Anterior cingulate cortex (tissue), 58 donors: Measurements from ENCODE around the gene VMAC.
A peak's percentile ranks its signal among the peaks of the same experiment; 100 is the strongest.

Source experiments
- DNase-seq, 58 donors: peaks; one replicate each; lab custom pipeline; 2025; lab: John Stamatoyannopoulos, UW

Gene VMAC

DNA sequence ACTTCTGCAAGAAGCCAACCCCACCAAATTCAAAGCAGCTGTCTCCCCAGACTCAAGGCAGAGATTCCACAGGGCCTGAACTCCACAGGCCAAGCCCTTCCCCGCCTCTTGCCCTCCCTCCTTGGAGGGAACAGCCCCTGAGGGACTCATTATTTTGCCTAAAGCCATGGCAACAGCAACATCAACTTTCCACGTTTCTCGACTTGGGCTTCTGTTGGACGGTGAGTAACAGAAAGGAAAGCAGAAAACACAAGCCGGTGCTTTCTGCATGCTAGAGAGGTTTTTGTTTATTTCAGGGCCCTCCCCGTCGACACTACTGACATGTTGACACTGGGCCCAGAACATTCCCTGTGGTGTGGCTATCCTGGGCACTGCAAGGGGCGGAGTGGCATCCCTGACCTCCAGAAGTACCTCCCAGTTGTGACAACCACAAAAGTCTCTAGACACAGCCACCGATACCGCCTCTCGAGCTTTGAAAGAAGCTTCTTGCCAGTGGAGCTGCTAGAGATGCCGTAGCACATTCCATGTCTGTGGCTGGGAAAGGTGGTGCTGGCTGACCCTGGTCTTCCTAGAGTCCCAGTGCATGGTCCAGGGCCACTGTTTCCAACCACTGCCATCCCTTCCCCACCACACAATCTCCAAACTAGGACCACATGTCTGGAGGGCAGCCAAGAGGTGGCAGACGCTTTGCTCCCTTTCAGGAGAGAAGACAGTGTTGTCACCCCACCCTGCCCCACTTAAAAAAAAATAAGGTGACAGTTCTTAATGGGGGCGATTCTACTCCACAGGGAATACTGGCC lies 22.2 kb downstream of the VMAC start:
- peak in 6 of 58 donors; percentile 6 to 57 (median 32) for DNase-seq

DNA sequence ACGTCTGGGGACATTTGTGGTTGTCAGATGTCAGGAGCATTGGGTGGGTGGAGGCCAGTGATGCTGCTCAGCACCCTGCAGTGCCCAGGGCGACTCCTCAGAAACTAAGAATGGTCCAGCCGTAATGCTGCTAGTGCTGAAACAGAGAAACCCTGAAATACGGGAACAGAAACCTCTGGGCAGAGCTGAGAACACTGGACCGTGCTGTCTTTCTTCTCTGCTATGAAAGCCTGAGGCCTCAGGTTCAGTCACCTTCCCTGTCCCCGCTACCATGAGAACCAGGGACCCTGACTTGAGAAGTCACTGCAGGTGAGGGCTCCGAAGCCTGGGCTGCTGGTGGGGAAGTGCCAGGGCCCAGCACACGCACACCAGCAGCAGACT lies 22.8 kb downstream of the VMAC start:
- no peak for DNase-seq

GRCh38 chr19:5929179-5929578 lies 24.5 kb downstream of the VMAC start:
- no peak for DNase-seq

- DNase-seq, result no peak
These were observed 25.0 kb downstream of the VMAC start for GRCh38 chr19:5929625-5930024.

- DNase-seq, result no peak
These were observed 26.6 kb downstream of the VMAC start for GRCh38 chr19:5931251-5931650.

DNA sequence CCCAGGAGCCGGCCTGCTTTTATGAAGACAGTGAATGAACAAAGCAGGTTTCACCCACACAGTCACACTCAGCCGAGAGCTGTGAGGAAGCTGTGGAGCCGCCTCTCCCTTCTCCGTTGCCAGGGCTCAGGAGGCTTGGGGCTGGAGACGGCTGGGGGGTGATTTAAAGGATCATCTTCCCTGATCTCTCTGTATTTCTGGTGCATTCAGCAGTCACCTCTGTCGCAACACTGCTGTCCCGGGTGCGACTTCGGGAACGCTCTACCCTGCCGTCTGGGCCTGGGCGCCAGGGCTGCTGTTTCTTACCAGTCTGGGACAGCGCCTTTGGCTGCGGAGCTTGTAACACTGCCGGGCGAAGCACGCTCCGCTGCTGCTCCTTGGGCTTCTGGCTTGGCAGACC lies 27.5 kb downstream of the VMAC start:
- DNase-seq, result peak in 31 of 58 donors; percentile 13 to 78 (median 49)

DNA sequence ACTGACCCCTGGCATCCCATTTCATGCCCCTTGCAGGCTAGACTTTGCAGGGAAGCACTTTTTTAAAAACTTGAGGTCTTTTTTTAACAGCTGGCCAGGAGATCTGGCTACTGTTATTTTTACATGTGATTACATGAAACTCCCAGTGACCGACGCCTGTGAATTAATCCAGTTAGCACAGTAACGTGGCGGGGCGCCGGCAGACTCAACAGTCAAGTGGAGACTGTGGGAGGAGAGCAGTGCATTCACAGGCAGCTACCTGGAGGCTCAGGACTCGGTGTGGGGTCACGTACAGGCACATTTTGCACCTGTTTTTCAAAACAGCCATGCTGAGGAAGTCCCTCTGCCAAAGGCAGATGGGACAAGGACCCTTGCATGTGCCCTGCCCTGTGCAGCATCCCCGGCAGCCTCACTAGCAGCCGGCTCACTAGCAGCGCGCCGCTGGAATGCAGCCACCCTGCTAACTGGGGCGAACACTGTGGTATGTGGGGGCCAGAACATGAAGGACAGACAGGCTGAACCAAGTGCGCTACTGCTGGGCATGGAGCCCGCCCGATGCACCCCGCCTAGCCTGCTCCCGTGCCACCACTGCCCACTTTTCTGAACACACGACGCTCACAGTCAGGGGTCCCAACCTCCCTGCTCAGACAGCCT lies 28.1 kb downstream of the VMAC start:
- DNase-seq, result peak in 24 of 58 donors; percentile 7 to 65 (median 35)

GRCh38 chr19:5933391-5934068 lies 28.9 kb downstream of the VMAC start:
- no peak for DNase-seq

- no peak for DNase-seq
These were observed 29.4 kb downstream of the VMAC start for GRCh38 chr19:5934069-5934401.

DNA sequence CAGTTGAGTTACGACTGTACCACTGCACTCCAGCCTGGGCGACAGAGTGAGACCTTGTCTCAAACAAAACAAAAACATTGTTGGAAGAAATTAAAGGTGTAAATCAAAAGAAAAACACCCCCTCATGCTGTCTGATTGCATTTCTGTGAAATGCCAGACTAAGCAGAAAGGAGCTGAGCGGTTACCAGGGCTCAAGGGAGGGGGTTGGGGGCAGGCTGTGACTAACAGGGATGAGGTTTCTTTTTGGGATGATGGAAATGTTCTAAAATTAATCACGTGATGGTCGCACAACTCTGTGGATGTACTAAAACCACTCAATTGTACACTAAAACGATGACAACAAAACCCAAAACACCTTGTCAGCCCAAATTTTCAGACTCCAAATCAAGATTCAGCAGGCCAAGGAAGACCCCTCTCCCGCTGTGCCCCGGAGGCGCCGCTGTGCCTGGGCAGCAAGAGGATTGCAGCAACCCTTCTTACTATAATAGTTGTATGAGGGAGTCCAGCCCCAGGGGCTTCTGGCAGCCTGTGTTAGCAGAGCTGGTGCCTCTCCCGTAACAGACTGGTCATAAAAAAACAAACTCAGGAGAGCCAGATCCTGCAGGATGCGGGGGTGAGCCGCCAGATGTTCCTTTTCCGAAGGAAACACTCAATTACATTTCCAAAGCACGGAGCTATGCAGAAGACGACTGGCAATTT lies 30.3 kb downstream of the VMAC start:
- DNase-seq, result peak in 3 of 58 donors; percentile 12 to 27 (median 15)

DNA sequence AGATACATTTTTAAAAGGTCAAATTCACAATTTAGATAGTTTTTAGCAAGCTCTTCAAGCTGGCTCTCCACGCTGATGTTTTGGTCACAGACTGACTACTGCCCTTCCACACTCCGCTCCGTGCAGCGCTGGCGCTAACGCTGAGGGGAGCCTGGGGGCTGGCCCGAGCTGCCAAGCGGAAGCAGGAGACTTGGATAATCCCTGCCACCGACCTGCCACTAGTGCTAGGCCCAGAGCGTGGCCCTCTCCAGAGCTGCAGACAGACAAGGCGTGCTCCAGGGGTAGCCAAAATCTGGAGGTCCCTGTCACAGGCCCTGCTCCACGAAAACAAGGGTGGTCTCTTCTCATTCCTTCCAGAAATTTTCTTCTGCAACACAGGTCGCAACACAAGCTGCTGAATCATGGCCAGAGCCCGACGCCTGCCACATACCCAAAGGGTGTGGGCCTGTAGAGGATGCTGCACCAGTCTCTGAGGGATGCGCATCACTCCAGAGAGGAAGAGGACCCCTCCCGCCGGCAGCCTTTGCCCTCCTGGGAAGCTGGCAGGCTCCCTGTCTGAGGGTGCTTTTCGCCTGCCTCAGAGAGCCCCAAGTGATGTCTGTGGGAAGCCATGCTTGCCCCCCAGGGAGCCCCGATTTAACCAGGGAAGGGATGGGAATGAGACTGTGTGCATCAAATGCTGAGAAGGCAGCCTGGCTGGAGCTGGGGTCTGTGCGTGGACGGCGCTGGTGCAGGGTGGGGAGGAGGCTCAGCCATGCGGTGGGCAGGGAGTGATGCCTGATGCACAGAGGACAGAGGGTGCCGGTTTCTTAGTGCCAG lies 31.0 kb downstream of the VMAC start:
- peak in 1 of 58 donors; percentile 56 for DNase-seq

GRCh38 chr19:5936292-5936592 lies 31.6 kb downstream of the VMAC start:
- DNase-seq, result no peak

DNA sequence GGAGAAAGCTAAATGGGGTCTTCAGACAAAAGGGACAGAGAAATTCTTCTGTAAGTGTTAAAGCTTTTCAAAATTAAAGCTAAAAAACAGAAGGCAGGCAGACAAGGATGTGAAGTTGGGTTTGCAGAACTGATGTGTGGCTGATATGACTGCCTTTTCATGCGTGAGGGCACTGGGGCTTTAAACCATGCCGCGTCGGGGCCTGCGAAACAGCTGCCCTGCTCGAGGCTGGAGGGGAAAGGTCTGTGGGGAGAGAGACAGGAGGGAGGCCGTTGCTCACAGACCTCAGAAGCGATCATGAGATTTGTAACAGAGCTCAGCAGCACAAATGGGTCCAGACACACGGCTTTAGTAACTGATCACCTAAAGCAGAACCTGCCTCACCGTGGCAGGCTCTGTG lies 32.9 kb downstream of the VMAC start:
- no peak for DNase-seq

- DNase-seq, result no peak
These were observed 35.9 kb downstream of the VMAC start for GRCh38 chr19:5940260-5941208.

- no peak for DNase-seq
These were observed 37.0 kb downstream of the VMAC start for GRCh38 chr19:5941673-5942072.

DNA sequence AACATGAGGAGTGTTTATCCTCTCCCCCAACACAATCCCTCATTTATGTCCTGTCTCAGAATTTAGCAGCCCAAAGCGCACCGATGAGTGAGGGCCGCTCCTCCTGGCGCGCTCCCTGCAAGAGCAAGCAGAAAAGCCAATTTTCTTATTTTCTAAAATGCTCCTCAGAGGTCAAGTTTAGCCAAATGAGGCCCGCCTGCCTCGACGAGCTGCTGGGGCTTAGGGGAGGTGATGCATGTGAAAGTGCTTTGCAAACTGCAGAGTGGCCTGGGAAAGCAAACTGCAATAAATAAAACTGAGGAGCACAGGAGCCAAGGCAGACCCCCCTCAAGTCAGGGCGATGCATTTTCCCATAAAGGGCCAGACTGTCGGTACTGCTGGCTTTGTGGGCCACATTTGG lies 38.4 kb downstream of the VMAC start:
- no peak for DNase-seq

GRCh38 chr19:5943623-5944022 lies 39.0 kb downstream of the VMAC start:
- no peak for DNase-seq

- peak in 53 of 58 donors; percentile 6 to 90 (median 66) for DNase-seq
These were observed 42.8 kb downstream of the VMAC start for GRCh38 chr19:5947435-5947834.
